Measurements from ENCODE around the gene CFAP20DC. TPM values are rescaled to one million over a fixed set of nuclear protein-coding genes. Genes with fewer than 3 reads are reported as not detected.

The CFAP20DC gene
- total RNA-seq, 1 donor from 2014 or later = 4.7 TPM

DNA sequence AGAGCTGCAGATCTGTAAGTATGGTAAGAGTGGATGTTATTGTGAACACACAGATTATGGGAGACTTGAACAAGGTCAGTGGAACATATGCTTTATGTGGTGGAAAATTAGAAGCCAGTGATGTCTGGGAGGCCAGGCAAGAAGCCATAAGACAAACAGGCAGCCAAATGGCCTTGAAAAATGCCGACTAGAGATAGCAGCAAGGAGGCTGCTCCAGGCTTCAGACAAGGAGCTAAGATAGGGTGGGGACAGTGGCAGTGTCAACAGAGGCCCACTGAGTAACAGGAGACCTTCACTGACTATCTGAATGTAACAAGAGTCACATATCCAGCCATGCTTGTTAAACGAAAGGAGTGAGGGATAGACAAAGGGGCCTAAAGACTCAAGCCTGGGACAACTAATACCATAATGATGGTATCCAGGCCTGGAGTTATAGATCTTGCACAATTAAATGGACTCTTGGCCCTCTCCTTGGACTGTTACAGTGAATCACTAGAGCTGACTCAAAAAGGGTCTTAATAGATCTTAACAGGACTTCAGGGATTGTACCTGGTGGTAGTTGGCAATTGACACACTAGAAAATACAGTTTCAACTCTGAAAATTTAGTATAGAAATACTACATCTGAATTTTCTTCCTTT is 50.6 kb downstream of the CFAP20DC start:
- TF ChIP-seq, protein P1, sequence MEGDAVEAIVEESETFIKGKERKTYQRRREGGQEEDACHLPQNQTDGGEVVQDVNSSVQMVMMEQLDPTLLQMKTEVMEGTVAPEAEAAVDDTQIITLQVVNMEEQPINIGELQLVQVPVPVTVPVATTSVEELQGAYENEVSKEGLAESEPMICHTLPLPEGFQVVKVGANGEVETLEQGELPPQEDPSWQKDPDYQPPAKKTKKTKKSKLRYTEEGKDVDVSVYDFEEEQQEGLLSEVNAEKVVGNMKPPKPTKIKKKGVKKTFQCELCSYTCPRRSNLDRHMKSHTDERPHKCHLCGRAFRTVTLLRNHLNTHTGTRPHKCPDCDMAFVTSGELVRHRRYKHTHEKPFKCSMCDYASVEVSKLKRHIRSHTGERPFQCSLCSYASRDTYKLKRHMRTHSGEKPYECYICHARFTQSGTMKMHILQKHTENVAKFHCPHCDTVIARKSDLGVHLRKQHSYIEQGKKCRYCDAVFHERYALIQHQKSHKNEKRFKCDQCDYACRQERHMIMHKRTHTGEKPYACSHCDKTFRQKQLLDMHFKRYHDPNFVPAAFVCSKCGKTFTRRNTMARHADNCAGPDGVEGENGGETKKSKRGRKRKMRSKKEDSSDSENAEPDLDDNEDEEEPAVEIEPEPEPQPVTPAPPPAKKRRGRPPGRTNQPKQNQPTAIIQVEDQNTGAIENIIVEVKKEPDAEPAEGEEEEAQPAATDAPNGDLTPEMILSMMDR (conservative IDR thresholded peaks at IDR 0.05) = no peak
- Mint-ChIP-seq H3K4me3 (no peak overlapping the region), H3K27ac (peak overlapping the region; percentile 81), H3K36me3 (peaks cover 4% of the 10 kb centered on the region), H3K9me3 (no peaks in the 10 kb centered on the region), H3K27me3 (no peaks in the 10 kb centered on the region), H3K4me1 (ENCODE audit: unreplicated experiment) (peaks cover 5% of the 10 kb centered on the region)
- no peak for DNase-seq (ENCODE audit: extremely low spot score, unreplicated experiment)

DNA sequence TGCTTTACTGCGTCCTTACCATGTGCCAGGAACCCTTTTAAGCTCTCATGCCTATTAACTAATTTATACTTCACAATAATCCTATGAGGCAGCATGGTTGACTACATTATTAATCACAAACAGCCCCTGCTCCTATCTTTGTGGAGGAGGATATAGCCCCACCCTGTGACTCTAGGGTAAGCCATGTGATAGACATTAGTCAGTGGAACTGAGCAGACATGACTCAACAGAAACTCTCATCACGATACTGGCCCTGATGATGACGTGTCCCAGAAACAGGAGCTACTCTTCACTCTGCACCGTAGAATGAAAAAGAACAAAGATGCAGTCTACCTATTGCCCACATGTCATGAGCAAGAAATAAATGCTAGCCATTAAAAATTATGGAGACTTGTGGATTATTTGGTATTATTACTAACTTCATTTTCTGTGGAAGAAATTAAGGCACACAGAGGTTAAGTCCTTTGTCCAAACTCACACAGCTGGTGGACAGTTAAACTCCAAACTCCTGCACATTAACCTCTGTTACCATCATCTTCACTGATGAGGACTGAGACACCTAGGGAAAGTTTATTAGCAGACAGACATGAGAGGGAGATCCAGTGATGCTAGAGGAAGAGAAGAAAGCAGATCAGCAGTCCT is 51.2 kb downstream of the CFAP20DC start:
- Mint-ChIP-seq H3K27ac (peak overlapping the region; percentile 81), H3K36me3 (peaks cover 4% of the 10 kb centered on the region), H3K9me3 (no peaks in the 10 kb centered on the region), H3K4me3 (no peak overlapping the region), H3K27me3 (no peaks in the 10 kb centered on the region), H3K4me1 (ENCODE audit: unreplicated experiment) (peaks cover 5% of the 10 kb centered on the region)
- no peak for DNase-seq (ENCODE audit: extremely low spot score, unreplicated experiment)
- TF ChIP-seq, protein P1 (conservative IDR thresholded peaks at IDR 0.05) = no peak

DNA sequence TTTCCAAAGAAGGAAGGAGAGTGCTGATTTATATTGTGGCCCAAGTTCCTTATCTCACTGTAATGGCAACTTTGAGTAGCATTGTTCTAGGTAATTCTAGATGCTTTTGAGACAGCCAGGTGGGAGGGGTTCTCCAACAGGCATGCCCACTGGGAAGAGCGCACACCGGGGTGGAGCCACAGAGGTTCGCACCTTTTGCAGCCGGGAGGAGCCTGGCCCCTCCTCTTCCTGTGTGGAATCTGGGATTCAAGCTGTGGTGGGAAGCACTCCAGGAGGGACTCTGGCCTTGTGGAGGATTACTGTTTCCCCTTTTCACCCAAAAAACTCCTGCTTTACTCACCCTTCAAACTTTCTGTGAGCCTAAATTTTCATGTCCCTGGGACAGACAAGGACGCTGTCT is 53.1 kb downstream of the CFAP20DC start:
- H3K36me3 Mint-ChIP-seq = peaks cover 4% of the 10 kb centered on the region
- no peaks in the 10 kb centered on the region for H3K27me3 Mint-ChIP-seq
- H3K4me1 Mint-ChIP-seq (ENCODE audit: unreplicated experiment) = peaks cover 5% of the 10 kb centered on the region
- TF ChIP-seq, protein P1 (conservative IDR thresholded peaks at IDR 0.05) = no peak
- no peak overlapping the region for H3K27ac Mint-ChIP-seq
- H3K9me3 Mint-ChIP-seq = no peaks in the 10 kb centered on the region
- no peak for DNase-seq (ENCODE audit: extremely low spot score, unreplicated experiment)
- no peak overlapping the region for H3K4me3 Mint-ChIP-seq

DNA sequence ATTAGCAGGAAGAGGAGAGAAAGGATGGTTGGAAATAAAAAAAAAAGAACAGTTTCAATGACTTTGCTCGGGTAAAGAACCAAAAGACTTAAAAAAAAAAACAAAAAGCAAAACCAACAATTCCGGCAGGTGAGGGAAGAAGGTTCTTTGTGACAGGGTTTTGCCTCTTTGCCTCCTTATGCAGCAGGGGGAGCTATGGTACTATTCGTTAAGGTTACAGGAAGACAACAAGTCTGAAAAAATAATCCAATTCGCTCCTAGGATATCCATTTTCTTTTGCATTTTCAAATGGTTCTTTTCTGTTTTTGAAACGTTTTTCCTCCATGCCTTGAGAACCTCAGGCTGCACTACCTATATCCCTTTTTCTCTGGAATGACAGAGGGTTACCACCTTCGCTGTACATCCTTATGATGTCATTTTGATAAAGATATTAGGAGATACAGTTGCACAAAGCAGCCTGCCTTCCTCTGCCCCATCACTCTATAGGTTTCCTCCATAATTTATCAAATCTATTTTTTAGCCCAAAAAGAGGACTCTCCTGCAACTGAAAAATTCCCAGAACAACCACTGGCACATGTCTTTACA is 55.0 kb downstream of the CFAP20DC start:
- H3K36me3 Mint-ChIP-seq = peaks cover 4% of the 10 kb centered on the region
- peak overlapping the region; percentile 40 for H3K27ac Mint-ChIP-seq
- no peak for DNase-seq (ENCODE audit: extremely low spot score, unreplicated experiment)
- H3K4me3 Mint-ChIP-seq = peak overlapping the region; percentile 58
- H3K27me3 Mint-ChIP-seq = no peaks in the 10 kb centered on the region
- TF ChIP-seq, protein P1 (conservative IDR thresholded peaks at IDR 0.05) = peak; percentile 85
- H3K4me1 Mint-ChIP-seq (ENCODE audit: unreplicated experiment) = peaks cover 5% of the 10 kb centered on the region
- no peaks in the 10 kb centered on the region for H3K9me3 Mint-ChIP-seq

DNA sequence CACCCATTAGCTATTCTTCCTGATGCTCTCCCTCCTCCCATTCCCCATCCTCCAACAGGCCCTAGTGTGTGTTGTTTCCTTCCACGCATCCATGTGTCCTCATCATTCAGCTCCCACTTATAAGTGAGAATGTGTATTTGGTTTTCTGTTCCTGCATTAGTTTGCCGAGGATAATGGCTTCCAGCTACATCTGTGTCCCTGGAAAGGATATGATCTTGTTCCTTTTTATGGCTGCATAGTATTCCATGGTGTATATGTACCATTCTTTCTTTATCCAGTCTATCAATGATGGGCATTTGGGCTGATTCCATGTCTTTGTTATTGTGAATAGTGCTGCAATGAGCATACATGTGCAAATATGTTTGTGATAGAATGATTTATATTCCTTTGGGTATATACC is 56.3 kb downstream of the CFAP20DC start:
- DNase-seq (ENCODE audit: extremely low spot score, unreplicated experiment) = no peak
- Mint-ChIP-seq H3K9me3 (no peaks in the 10 kb centered on the region), H3K27me3 (no peaks in the 10 kb centered on the region), H3K4me3 (no peak overlapping the region), H3K4me1 (ENCODE audit: unreplicated experiment) (peaks cover 5% of the 10 kb centered on the region), H3K36me3 (no peaks in the 10 kb centered on the region), H3K27ac (no peak overlapping the region)
- TF ChIP-seq, protein P1 (conservative IDR thresholded peaks at IDR 0.05) = no peak
